ENCODE results near the gene TPRG1L.

GRCh38 chr1:3609016-3609768 lies 15.6 kb upstream of the TPRG1L start:
- TF ChIP-seq CTCF (IDR thresholded peaks at IDR 0.05), result no peak
- no peak for TF ChIP-seq EP300 (IDR thresholded peaks at IDR 0.05)

All from esophagus muscularis mucosa (tissue), 3 donors.